C4-2B (cell line): ENCODE measurements around the gene MRPL24.

ENCODE experiments used
- CTCF ChIP-seq: fragments of 450-650 bp; conservative IDR thresholded peaks from 2 replicates; pipeline ENCODE4 v1.5.1; 2017; ENCODE audit warnings: mild to moderate bottlenecking
- ZFX ChIP-seq: fragments of 450-650 bp; IDR thresholded peaks from 2 replicates; pipeline ENCODE4 v1.6.1; 2017

GRCh38 chr1:156744786-156745419 lies 4.0 kb upstream of the MRPL24 start:
- no peak for TF ChIP-seq CTCF
- no peak for TF ChIP-seq ZFX
